GM23248 (cell line): ENCODE data around the gene ARRDC1. TPM values are rescaled to one million over a fixed set of nuclear protein-coding genes. Genes with fewer than 3 reads are reported as not detected.
"Not testable (repeated sequence)": the region's sequence is repeated elsewhere in the genome, so short reads cannot be mapped to it uniquely, and the experiment has no call there.

Experiments
- DNase-seq: peaks from one replicate; pipeline ENCODE4 v3.0.0-alpha.2; 2015
- H2AFZ ChIP-seq: fragments of 200-600 bp; sonication (generic); 2 replicates; pipeline ENCODE4 v1.6.1; 2016; ENCODE audit warnings: antibody characterized with exemption
- H3F3A ChIP-seq: fragments of 200-600 bp; sonication (generic); 2 replicates; pipeline ENCODE4 v1.6.1; 2016; ENCODE audit warnings: mild to moderate bottlenecking, antibody characterized with exemption, mixed run types; ENCODE audit not compliant: insufficient read depth
- H3K27ac ChIP-seq: fragments of 200-600 bp; sonication (generic); 2 replicates; pipeline ENCODE4 v1.5.1; 2016; ENCODE audit warnings: mild to moderate bottlenecking
- H3K27me3 ChIP-seq: fragments of 200-600 bp; sonication (generic); replicated peaks from 2 replicates; pipeline ENCODE4 v1.6.1; 2016; ENCODE audit warnings: mild to moderate bottlenecking; ENCODE audit not compliant: insufficient read depth
- H3K36me3 ChIP-seq: fragments of 200-600 bp; sonication (generic); 2 replicates; pipeline ENCODE4 v1.6.1; 2016; ENCODE audit warnings: low read depth, mild to moderate bottlenecking
- H3K4me1 ChIP-seq: fragments of 200-600 bp; sonication (generic); 2 replicates; pipeline ENCODE4 v1.6.1; 2016; ENCODE audit warnings: mild to moderate bottlenecking; ENCODE audit not compliant: insufficient read depth
- H3K4me2 ChIP-seq: fragments of 200-600 bp; sonication (generic); one replicate; pipeline ENCODE4 v1.6.1; 2016; ENCODE audit warnings: mild to moderate bottlenecking; ENCODE audit not compliant: unreplicated experiment
- H3K4me3 ChIP-seq: fragments of 200-600 bp; sonication (generic); 2 replicates; pipeline ENCODE4 v1.5.1; 2016; ENCODE audit warnings: mild to moderate bottlenecking
- H3K79me2 ChIP-seq: fragments of 200-600 bp; sonication (generic); 2 replicates; pipeline ENCODE4 v1.6.1; 2016; ENCODE audit warnings: mild to moderate bottlenecking; ENCODE audit not compliant: insufficient read depth
- H3K9ac ChIP-seq: fragments of 200-600 bp; sonication (generic); 2 replicates; pipeline ENCODE4 v1.6.1; 2016; ENCODE audit warnings: mild to moderate bottlenecking
- H3K9me2 ChIP-seq: fragments of 200-600 bp; sonication (generic); 2 replicates; pipeline ENCODE4 v1.6.1; 2016; ENCODE audit warnings: mixed run types, mild to moderate bottlenecking, moderate library complexity; ENCODE audit not compliant: insufficient read depth
- H3K9me3 ChIP-seq: fragments of 200-600 bp; sonication (generic); one replicate; pipeline ENCODE4 v1.6.1; 2017; ENCODE audit warnings: low read depth
- H4K20me1 ChIP-seq: fragments of 200-600 bp; sonication (generic); 2 replicates; pipeline ENCODE4 v1.6.0; 2016; ENCODE audit not compliant: insufficient read depth
- EZH2 ChIP-seq: fragments of 200-600 bp; sonication (generic); IDR thresholded peaks from 2 replicates; pipeline ENCODE4 v1.6.1; 2018; ENCODE audit warnings: antibody characterized with exemption, mild to moderate bottlenecking; ENCODE audit not compliant: insufficient read depth, poor library complexity, severe bottlenecking
- EZH2phosphoT487 ChIP-seq: fragments of 200-600 bp; sonication (generic); IDR thresholded peaks from 2 replicates; pipeline ENCODE4 v1.6.1; 2018; ENCODE audit warnings: antibody characterized with exemption, moderate library complexity, mild to moderate bottlenecking, low read depth; ENCODE audit not compliant: insufficient read depth
- WGBS, 2 experiments: methylation state at CpG; one replicate each; pipeline ENCODE4 v1.1.6; 2015 to 2017; ENCODE audit warnings: low lambda C conversion rate in 2 of 2, low coverage in 1 of 2; ENCODE audit errors: missing lambda C conversion rate in 2 of 2; 5-methylcytosine and 5-hydroxymethylcytosine counted together
- in situ Hi-C: fragments of 300-500 bp; cut with MboI; formaldehyde crosslinking; loops from 2 replicates; pipeline ENCODE4 v1.15.0; 2020
- polyA plus RNA-seq: library from polyadenylated mRNA; unstranded; fragments of >200 nt; fragmentation: Nextera tagmentation; extraction: Ambion mirVana; gene quantifications from 2 replicates; pipeline ENCODE4 v1.2.1, GENCODE V29; 2016
- total RNA-seq: library from RNA; depleted of rRNA; stranded (reverse); fragments of >200 nt; shearing (Covaris generic); gene quantifications from 2 replicates; pipeline ENCODE4 v1.2.3, GENCODE V29; 2014

Gene ARRDC1
- total and polyA plus RNA-seq, 2 experiments from 2014 or later: 21.0 to 26.9 TPM

- H4K20me1 ChIP-seq: no peaks in the 10 kb centered on the region
- DNase-seq: no peak
- H3K79me2 ChIP-seq: peaks cover 20% of the 10 kb centered on the region
- no peak overlapping the region for H3K4me2 ChIP-seq
- peaks cover 3% of the 10 kb centered on the region; the same call in 1 of the 2 replicates for H3K36me3 ChIP-seq
- no peaks in the 10 kb centered on the region for H3K9me3 ChIP-seq
- H3K4me3 ChIP-seq: no peak overlapping the region
- in situ Hi-C loops: no loop called here
- WGBS, 2 experiments: 89 to 90% methylated on average over 7 of the region's 7 CpGs
- peaks cover 7% of the 10 kb centered on the region; the same call in 1 of the 2 replicates for H3K4me1 ChIP-seq
- no peak overlapping the region for H3K27ac ChIP-seq
- H3F3A ChIP-seq: no peaks in the 10 kb centered on the region
- TF ChIP-seq EZH2phosphoT487 (no peak), EZH2 (no peak)
- no peaks in the 10 kb centered on the region for H3K9me2 ChIP-seq
- H2AFZ ChIP-seq: no peak overlapping the region
- no peaks in the 10 kb centered on the region for H3K27me3 ChIP-seq
- H3K9ac ChIP-seq: no peak overlapping the region
These were observed 12.7 kb upstream of the ARRDC1 start for GRCh38 chr9:137592767-137593166.

DNA sequence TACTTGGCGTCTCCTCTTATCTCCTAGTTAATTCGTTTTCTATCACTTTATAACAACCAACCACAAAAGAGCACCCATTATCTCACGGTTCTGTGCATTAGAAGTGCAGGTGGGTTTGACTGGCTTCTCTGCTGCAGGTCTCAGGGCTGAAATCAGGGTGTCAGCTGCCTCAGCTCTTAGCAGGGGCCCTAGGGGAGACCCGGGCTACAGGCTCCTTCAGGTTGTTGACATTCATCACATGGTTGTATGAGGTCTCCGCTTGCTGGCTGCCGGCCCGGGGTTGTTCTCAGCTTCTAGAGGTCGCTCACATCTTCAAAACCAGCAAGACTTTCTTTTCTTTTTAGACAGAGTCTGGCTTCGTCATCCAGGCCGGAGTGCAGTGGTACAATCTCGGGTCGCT lies 12.3 kb upstream of the ARRDC1 start:
- no peaks in the 10 kb centered on the region for H3F3A ChIP-seq

DNA sequence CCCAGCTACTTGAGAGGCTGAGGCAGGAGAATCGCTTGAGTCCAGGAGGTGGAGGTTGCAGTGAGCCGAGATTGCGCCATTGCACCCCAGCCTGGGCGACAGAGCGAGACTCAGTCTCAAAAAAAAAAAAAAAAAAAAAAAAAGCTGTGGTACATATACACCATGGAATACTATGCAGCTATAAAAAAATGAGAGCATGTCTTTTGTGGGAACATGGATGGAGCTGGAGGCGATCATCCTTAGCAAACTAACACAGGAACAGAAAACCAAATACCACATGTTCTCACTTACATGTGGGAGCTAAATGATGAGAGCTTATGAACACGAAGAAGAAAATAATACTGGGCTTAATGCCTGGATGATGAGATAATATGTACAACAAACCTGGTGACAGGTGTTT lies 8.9 kb upstream of the ARRDC1 start:
- H3K9ac ChIP-seq, H3K4me3 ChIP-seq, H4K20me1 ChIP-seq, H3K9me3 ChIP-seq, H3F3A ChIP-seq, H3K27ac ChIP-seq, H3K9me2 ChIP-seq, H2AFZ ChIP-seq, H3K4me1 ChIP-seq, H3K36me3 ChIP-seq, H3K4me2 ChIP-seq, in situ Hi-C loops, H3K27me3 ChIP-seq, H3K79me2 ChIP-seq, DNase-seq: not testable (repeated sequence)
- 85 to 92% methylated on average over 7 of the region's 7 CpGs for WGBS, 2 experiments

More for the DNA sequence above, 12.3 kb upstream of the ARRDC1 start:
- no peak overlapping the region for H3K9ac ChIP-seq
- no peaks in the 10 kb centered on the region for H3K9me3 ChIP-seq
- WGBS, 2 experiments: 94 to 96% methylated on average over 12 of the region's 12 CpGs
- H3K79me2 ChIP-seq: peaks cover 16% of the 10 kb centered on the region
- H3K4me2 ChIP-seq: no peak overlapping the region
- no peak overlapping the region for H2AFZ ChIP-seq
- in situ Hi-C loops: no loop called here
- H3K27me3 ChIP-seq: no peaks in the 10 kb centered on the region
- no peaks in the 10 kb centered on the region for H4K20me1 ChIP-seq
- no peak overlapping the region for H3K4me3 ChIP-seq
- H3K9me2 ChIP-seq: no peaks in the 10 kb centered on the region
- no peak for TF ChIP-seq EZH2phosphoT487
- no peak for TF ChIP-seq EZH2
- H3K27ac ChIP-seq: no peak overlapping the region
- no peaks in the 10 kb centered on the region for H3K36me3 ChIP-seq
- no peak for DNase-seq
- H3K4me1 ChIP-seq: peaks cover 7% of the 10 kb centered on the region; the same call in 1 of the 2 replicates

DNA sequence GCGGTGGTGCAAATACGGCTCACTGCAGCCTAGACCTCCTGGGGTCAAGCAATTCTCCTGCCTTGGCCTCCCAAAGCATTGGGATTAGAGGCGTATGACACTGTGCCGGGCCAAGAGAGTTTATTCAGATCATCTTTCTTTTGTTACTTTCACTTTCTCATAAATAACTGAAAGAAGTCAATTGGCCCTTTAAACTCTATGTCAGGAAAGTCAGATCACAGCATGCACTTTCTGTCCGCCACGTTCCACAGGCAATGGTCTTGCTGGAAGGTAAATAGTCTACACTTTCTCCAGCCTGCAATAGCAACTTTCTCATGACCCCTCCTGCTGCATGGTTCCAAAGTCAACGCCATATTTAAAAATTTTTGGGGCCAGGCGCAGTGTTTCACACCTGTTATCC lies 6.5 kb upstream of the ARRDC1 start:
- no peak for DNase-seq
- Histone ChIP-seq H3K9ac (no peak overlapping the region), H2AFZ (no peak overlapping the region), H3K27me3 (no peaks in the 10 kb centered on the region), H3K9me3 (no peaks in the 10 kb centered on the region), H3K27ac (no peak overlapping the region), H3F3A (no peaks in the 10 kb centered on the region), H3K9me2 (no peaks in the 10 kb centered on the region), H3K4me3 (no peak overlapping the region), H3K4me2 (no peak overlapping the region), H3K79me2 (no peaks in the 10 kb centered on the region), H3K4me1 (no peaks in the 10 kb centered on the region), H3K36me3 (no peaks in the 10 kb centered on the region), H4K20me1 (no peaks in the 10 kb centered on the region)
- WGBS, 2 experiments: 63% methylated on average over 8 of the region's 8 CpGs
- TF ChIP-seq EZH2phosphoT487: no peak
- TF ChIP-seq EZH2: no peak
- in situ Hi-C loops: no loop called here

- Histone ChIP-seq H3K36me3 (no peaks in the 10 kb centered on the region), H3K9me2 (no peaks in the 10 kb centered on the region), H3K4me2 (no peak overlapping the region), H3K27ac (no peak overlapping the region), H2AFZ (no peak overlapping the region), H3F3A (no peaks in the 10 kb centered on the region), H3K79me2 (peaks cover 7% of the 10 kb centered on the region; the same call in 1 of the 2 replicates), H3K4me1 (peaks cover 9% of the 10 kb centered on the region; the same call in 1 of the 2 replicates), H3K27me3 (no peaks in the 10 kb centered on the region), H3K4me3 (no peak overlapping the region), H4K20me1 (no peaks in the 10 kb centered on the region), H3K9me3 (no peaks in the 10 kb centered on the region), H3K9ac (no peak overlapping the region)
- no peak for DNase-seq
- WGBS, 2 experiments: 3 to 10% methylated on average over 3 of the region's 3 CpGs
- in situ Hi-C loops: no loop called here
- no peak for TF ChIP-seq EZH2
- TF ChIP-seq EZH2phosphoT487: no peak
These were observed 2.8 kb upstream of the ARRDC1 start for GRCh38 chr9:137602661-137603060.
